ENCODE results near the gene PLEKHN1.

Gene PLEKHN1

GRCh38 chr1:978835-979743, 12.8 kb downstream of the PLEKHN1 start:
- no peak overlapping the region for H3K27ac ChIP-seq (ENCODE audit: low read length)

GRCh38 chr1:979744-980072, 13.4 kb downstream of the PLEKHN1 start:
- H3K4me3 ChIP-seq (ENCODE audit: low read length in 2 of 2) = no peak overlapping the region
- H3K27me3 ChIP-seq (ENCODE audit: control insufficient read depth in 1 of 2, insufficient read depth in 2 of 2, low read length in 2 of 2) = peaks cover 2 to 22% of the 10 kb centered on the region in 2 donors
- H3K27ac ChIP-seq (ENCODE audit: low read length) = no peak overlapping the region
- H3K36me3 ChIP-seq (ENCODE audit: control insufficient read depth in 2 of 2, insufficient read depth in 2 of 2, low read length in 2 of 2) = no peaks in the 10 kb centered on the region
- H3K4me1 ChIP-seq (ENCODE audit: control insufficient read depth, insufficient read depth, low read length) = peaks cover 12% of the 10 kb centered on the region
- H3K9ac ChIP-seq (ENCODE audit: low read length in 2 of 2) = no peak overlapping the region
- no peaks in the 10 kb centered on the region for H3K9me3 ChIP-seq (ENCODE audit: control insufficient read depth in 2 of 2, low read length in 2 of 2)

More at GRCh38 chr1:978835-979743, 12.8 kb downstream of the PLEKHN1 start:
- H3K27me3 ChIP-seq (ENCODE audit: control insufficient read depth in 1 of 2, insufficient read depth in 2 of 2, low read length in 2 of 2) = peaks cover 2 to 28% of the 10 kb centered on the region in 2 donors
- no peaks in the 10 kb centered on the region for H3K9me3 ChIP-seq (ENCODE audit: control insufficient read depth in 2 of 2, low read length in 2 of 2)
- H3K9ac ChIP-seq (ENCODE audit: low read length in 2 of 2) = no peak overlapping the region
- H3K4me1 ChIP-seq (ENCODE audit: control insufficient read depth, insufficient read depth, low read length) = peaks cover 12% of the 10 kb centered on the region
- no peaks in the 10 kb centered on the region for H3K36me3 ChIP-seq (ENCODE audit: control insufficient read depth in 2 of 2, insufficient read depth in 2 of 2, low read length in 2 of 2)
- no peak overlapping the region for H3K4me3 ChIP-seq (ENCODE audit: low read length in 2 of 2)

GRCh38 chr1:980137-980571, 13.9 kb downstream of the PLEKHN1 start:
- peaks cover 12% of the 10 kb centered on the region for H3K4me1 ChIP-seq (ENCODE audit: control insufficient read depth, insufficient read depth, low read length)
- H3K4me3 ChIP-seq (ENCODE audit: low read length in 2 of 2) = no peak overlapping the region
- no peaks in the 10 kb centered on the region for H3K9me3 ChIP-seq (ENCODE audit: control insufficient read depth in 2 of 2, low read length in 2 of 2)
- no peaks in the 10 kb centered on the region for H3K36me3 ChIP-seq (ENCODE audit: control insufficient read depth in 2 of 2, insufficient read depth in 2 of 2, low read length in 2 of 2)
- H3K9ac ChIP-seq (ENCODE audit: low read length in 2 of 2) = no peak overlapping the region
- H3K27ac ChIP-seq (ENCODE audit: low read length) = no peak overlapping the region
- H3K27me3 ChIP-seq (ENCODE audit: control insufficient read depth in 1 of 2, insufficient read depth in 2 of 2, low read length in 2 of 2) = peaks cover 2 to 21% of the 10 kb centered on the region in 2 donors

GRCh38 chr1:980602-981395, 14.5 kb downstream of the PLEKHN1 start:
- Histone ChIP-seq H3K9me3 (ENCODE audit: control insufficient read depth in 2 of 2, low read length in 2 of 2) (no peaks in the 10 kb centered on the region), H3K4me1 (ENCODE audit: control insufficient read depth, insufficient read depth, low read length) (peaks cover 6% of the 10 kb centered on the region), H3K27me3 (ENCODE audit: control insufficient read depth in 1 of 2, insufficient read depth in 2 of 2, low read length in 2 of 2) (peaks cover 2 to 16% of the 10 kb centered on the region in 2 donors), H3K36me3 (ENCODE audit: control insufficient read depth in 2 of 2, insufficient read depth in 2 of 2, low read length in 2 of 2) (no peaks in the 10 kb centered on the region), H3K9ac (ENCODE audit: low read length in 2 of 2) (no peak overlapping the region), H3K27ac (ENCODE audit: low read length) (no peak overlapping the region), H3K4me3 (ENCODE audit: low read length in 2 of 2) (no peak overlapping the region)

GRCh38 chr1:981491-981954, 15.2 kb downstream of the PLEKHN1 start:
- Histone ChIP-seq H3K27ac (ENCODE audit: low read length) (no peak overlapping the region), H3K36me3 (ENCODE audit: control insufficient read depth in 2 of 2, insufficient read depth in 2 of 2, low read length in 2 of 2) (no peaks in the 10 kb centered on the region), H3K4me1 (ENCODE audit: control insufficient read depth, insufficient read depth, low read length) (no peaks in the 10 kb centered on the region), H3K9me3 (ENCODE audit: control insufficient read depth in 2 of 2, low read length in 2 of 2) (no peaks in the 10 kb centered on the region), H3K9ac (ENCODE audit: low read length in 2 of 2) (no peak overlapping the region), H3K4me3 (ENCODE audit: low read length in 2 of 2) (no peak overlapping the region), H3K27me3 (ENCODE audit: control insufficient read depth in 1 of 2, insufficient read depth in 2 of 2, low read length in 2 of 2) (peaks cover 2 to 11% of the 10 kb centered on the region in 2 donors)

GRCh38 chr1:981955-982558, 15.8 kb downstream of the PLEKHN1 start, which contains the start of gene PERM1:
PERM1 (minus strand) TSS chr1:982093; CDS start chr1:981029, 1,064 bp downstream.
- H3K4me3 ChIP-seq (ENCODE audit: low read length in 2 of 2) = no peak within 1 kb of the TSS
- H3K27ac ChIP-seq (ENCODE audit: low read length) = no peak within 1 kb of the TSS

GRCh38 chr1:982765-983436, 16.6 kb downstream of the PLEKHN1 start:
- Histone ChIP-seq H3K4me1 (ENCODE audit: control insufficient read depth, insufficient read depth, low read length) (no peaks in the 10 kb centered on the region), H3K9me3 (ENCODE audit: control insufficient read depth in 2 of 2, low read length in 2 of 2) (no peaks in the 10 kb centered on the region), H3K27ac (ENCODE audit: low read length) (no peak overlapping the region), H3K27me3 (ENCODE audit: control insufficient read depth in 1 of 2, insufficient read depth in 2 of 2, low read length in 2 of 2) (peaks cover 2 to 11% of the 10 kb centered on the region in 2 donors), H3K9ac (ENCODE audit: low read length in 2 of 2) (no peak overlapping the region), H3K4me3 (ENCODE audit: low read length in 2 of 2) (no peak overlapping the region), H3K36me3 (ENCODE audit: control insufficient read depth in 2 of 2, insufficient read depth in 2 of 2, low read length in 2 of 2) (no peaks in the 10 kb centered on the region)

More at GRCh38 chr1:981955-982558, 15.8 kb downstream of the PLEKHN1 start, which contains the start of gene PERM1:
- no peak within 1 kb of the TSS for H3K9ac ChIP-seq (ENCODE audit: low read length in 2 of 2)
- H3K27me3 ChIP-seq (ENCODE audit: control insufficient read depth in 1 of 2, insufficient read depth in 2 of 2, low read length in 2 of 2) = peaks cover 2 to 11% of the 10 kb centered on the region in 2 donors
- no peaks in the 10 kb centered on the region for H3K4me1 ChIP-seq (ENCODE audit: control insufficient read depth, insufficient read depth, low read length)
- H3K36me3 ChIP-seq (ENCODE audit: control insufficient read depth in 2 of 2, insufficient read depth in 2 of 2, low read length in 2 of 2) = no peaks in the 10 kb centered on the region
- no peaks in the 10 kb centered on the region for H3K9me3 ChIP-seq (ENCODE audit: control insufficient read depth in 2 of 2, low read length in 2 of 2)

- Histone ChIP-seq H3K9me3 (ENCODE audit: control insufficient read depth in 2 of 2, low read length in 2 of 2) (no peaks in the 10 kb centered on the region), H3K27me3 (ENCODE audit: control insufficient read depth in 1 of 2, insufficient read depth in 2 of 2, low read length in 2 of 2) (peaks cover 2 to 7% of the 10 kb centered on the region in 2 donors), H3K4me1 (ENCODE audit: control insufficient read depth, insufficient read depth, low read length) (no peaks in the 10 kb centered on the region), H3K4me3 (ENCODE audit: low read length in 2 of 2) (no peak overlapping the region), H3K9ac (ENCODE audit: low read length in 2 of 2) (no peak overlapping the region), H3K27ac (ENCODE audit: low read length) (no peak overlapping the region), H3K36me3 (ENCODE audit: control insufficient read depth in 2 of 2, insufficient read depth in 2 of 2, low read length in 2 of 2) (no peaks in the 10 kb centered on the region)
Observed at GRCh38 chr1:983798-984475, 17.7 kb downstream of the PLEKHN1 start.

GRCh38 chr1:984476-984814, 18.2 kb downstream of the PLEKHN1 start:
- H3K4me1 ChIP-seq (ENCODE audit: control insufficient read depth, insufficient read depth, low read length) = no peaks in the 10 kb centered on the region
- no peak overlapping the region for H3K27ac ChIP-seq (ENCODE audit: low read length)
- H3K36me3 ChIP-seq (ENCODE audit: control insufficient read depth in 2 of 2, insufficient read depth in 2 of 2, low read length in 2 of 2) = no peaks in the 10 kb centered on the region
- no peaks in the 10 kb centered on the region for H3K9me3 ChIP-seq (ENCODE audit: control insufficient read depth in 2 of 2, low read length in 2 of 2)
- no peak overlapping the region for H3K4me3 ChIP-seq (ENCODE audit: low read length in 2 of 2)
- no peak overlapping the region for H3K9ac ChIP-seq (ENCODE audit: low read length in 2 of 2)
- H3K27me3 ChIP-seq (ENCODE audit: control insufficient read depth in 1 of 2, insufficient read depth in 2 of 2, low read length in 2 of 2) = peaks cover 2 to 7% of the 10 kb centered on the region in 2 donors
